GM18909 (cell line): ENCODE measurements around the gene HSFX2.
"Not testable (repeated sequence)": the region's sequence is repeated elsewhere in the genome, so short reads cannot be mapped to it uniquely, and the experiment has no call there.

Source experiments
- ATAC-seq: cut with Tn5 transposase; IDR thresholded peaks from one replicate; pipeline ENCODE4 v1.9.1; 2021; ENCODE audit warnings: mild to moderate bottlenecking; ENCODE audit not compliant: unreplicated experiment, poor library complexity

Gene HSFX2, protein sequence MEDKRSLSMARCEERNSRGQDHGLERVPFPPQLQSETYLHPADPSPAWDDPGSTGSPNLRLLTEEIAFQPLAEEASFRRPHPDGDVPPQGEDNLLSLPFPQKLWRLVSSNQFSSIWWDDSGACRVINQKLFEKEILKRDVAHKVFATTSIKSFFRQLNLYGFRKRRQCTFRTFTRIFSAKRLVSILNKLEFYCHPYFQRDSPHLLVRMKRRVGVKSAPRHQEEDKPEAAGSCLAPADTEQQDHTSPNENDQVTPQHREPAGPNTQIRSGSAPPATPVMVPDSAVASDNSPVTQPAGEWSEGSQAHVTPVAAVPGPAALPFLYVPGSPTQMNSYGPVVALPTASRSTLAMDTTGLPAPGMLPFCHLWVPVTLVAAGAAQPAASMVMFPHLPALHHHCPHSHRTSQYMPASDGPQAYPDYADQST

GRCh38 chrX:149595214-149595613 lies at the start of gene HSFX2:
Gene HSFX2 (minus strand): TSS chrX:149595314. CDS start chrX:149594700, 614 bp downstream.
- ATAC-seq = not testable (repeated sequence)

DNA sequence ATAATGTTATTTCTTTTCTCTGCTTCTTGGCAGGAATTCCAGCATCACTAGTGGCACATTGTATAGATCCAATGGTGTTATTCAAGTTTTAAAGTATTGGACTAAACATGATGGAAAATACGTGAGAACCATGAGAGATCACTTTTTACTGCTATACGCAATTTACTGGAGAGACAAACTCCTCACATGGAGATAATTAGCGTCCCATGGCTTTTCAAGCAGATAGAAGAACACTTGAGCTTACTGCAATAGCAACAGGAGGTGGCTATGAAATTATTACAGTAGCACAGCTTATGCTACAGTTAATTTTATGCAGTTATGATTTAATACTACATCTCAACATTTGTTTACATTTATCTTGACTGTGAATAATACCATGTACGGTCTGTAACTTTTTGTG lies 48.4 kb upstream of the HSFX2 start:
- ATAC-seq = no peak

GRCh38 chrX:149641835-149642234 lies 46.7 kb upstream of the HSFX2 start:
- ATAC-seq = no peak

- ATAC-seq = no peak
Observed at GRCh38 chrX:149641432-149641831, 46.3 kb upstream of the HSFX2 start.

- ATAC-seq = no peak
Observed at GRCh38 chrX:149639568-149639967, 44.5 kb upstream of the HSFX2 start.

DNA sequence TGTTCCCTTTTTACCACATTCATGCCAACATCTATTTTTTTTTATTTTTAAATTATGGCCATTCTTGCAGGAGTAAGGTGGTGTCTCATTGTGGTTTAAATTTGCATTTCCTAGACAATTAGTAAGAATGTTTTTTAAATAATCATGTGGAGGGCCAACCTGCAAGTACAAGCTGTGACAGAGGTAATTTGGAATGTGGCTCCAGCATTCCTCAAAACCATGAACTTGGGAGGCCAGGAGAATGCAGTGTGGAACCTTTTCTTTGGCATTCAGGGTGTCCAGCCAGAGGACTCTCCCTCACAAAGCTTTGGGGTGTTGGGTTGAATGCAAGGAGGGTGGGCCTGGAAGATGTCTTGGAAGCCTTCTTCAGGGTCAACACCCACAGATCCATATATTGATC lies 43.7 kb upstream of the HSFX2 start:
- no peak for ATAC-seq

GRCh38 chrX:149633511-149633910 lies 38.4 kb upstream of the HSFX2 start:
- no peak for ATAC-seq

- ATAC-seq = peak; percentile 88
Observed at GRCh38 chrX:149631234-149632165, 36.4 kb upstream of the HSFX2 start, which contains the start of gene TMEM185A. Gene TMEM185A (minus strand): TSS chrX:149631792. CDS start chrX:149631580, 212 bp downstream.

DNA sequence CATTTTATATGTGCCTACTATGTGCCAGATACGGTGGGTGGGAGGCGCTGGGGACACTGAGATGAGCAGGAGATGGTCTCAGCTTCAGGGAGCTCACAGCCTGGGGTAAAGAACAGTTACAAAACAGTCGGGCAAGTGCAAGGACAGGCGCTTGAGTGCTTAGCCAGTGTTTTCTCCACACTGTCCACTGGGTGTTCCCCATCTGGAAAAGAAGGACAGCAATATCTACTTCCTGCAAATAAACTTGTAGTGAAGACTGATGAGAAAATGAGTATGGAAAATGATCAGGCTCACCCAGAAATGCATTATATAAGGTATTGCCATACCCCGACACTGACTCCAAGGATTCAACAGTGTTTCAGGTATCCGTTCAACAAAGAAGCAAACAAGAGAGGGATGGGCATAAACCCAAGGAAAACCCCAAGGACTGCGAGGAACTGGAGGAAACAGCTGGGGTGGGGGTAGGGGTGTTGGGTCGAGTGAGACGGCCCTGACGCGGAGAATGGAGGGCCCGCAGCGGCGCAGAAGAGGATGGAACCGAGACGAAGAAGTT lies 35.6 kb upstream of the HSFX2 start:
- no peak for ATAC-seq

DNA sequence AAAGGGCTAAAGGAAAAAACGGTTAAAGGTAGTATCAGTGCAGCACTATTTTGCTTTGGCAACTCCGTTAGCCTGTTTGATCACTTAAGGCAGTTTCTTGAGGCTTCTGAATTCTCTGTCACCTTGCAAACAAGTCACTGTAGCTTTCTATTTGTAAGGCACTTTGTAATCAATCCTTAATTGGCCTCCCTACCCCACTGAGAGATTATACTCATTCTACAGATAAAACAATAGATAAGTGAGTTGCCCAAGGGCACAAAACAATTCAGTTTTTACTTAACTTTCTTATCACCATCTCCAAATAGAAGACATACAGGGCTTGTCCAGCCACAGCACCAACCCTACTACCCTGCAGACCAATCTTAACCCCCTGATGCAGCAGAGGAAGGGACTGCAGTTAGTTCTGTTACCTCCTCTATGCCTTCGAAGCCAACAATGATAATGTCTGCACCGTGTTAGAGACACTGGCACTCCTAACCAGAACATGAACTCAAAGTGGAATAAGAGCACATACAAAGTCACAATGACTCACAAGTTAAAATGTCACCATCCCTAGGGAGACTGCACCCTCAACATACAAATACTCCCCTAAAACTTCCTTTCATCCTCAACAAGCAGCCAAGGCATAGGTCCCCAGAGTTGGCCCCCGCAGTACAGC lies 34.7 kb upstream of the HSFX2 start:
- ATAC-seq = no peak

DNA sequence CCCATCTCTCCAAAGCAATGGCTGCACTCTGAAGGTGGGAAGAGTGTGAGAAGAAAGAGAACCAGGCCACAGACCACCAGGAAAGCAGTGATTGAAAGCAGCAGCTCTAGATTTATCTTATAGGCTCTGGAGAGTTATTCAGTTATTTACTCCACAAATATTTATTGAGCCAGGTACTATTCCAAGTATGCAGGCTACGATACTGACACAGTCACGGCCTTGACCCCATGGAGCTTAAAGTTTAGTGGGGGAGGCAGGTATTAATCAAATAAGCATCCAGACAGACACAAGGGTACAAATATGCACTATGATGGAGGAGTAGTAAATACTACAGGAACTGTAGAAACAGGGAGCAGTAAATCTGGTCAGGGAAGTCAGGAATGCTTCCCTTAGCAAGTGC lies 33.7 kb upstream of the HSFX2 start:
- ATAC-seq = no peak

DNA sequence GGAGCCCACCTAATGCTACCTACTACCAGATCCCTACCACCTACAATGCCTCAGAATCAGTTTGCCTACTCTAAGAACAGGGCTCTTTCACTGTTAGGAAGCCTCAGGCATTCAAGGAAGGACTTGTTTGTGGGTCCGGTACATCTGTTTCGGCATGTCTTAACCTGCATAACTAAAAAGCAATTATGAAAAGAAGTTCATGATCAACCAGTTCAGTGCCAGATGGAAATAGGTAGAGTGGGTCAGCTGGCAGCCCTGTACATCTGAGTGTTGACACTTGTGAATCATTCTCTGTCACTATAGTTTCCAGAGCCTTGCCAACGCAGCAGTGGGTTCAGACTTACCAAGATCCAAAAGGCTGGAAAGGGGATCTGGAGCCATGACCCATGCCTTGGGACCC lies 33.2 kb upstream of the HSFX2 start:
- ATAC-seq = no peak

DNA sequence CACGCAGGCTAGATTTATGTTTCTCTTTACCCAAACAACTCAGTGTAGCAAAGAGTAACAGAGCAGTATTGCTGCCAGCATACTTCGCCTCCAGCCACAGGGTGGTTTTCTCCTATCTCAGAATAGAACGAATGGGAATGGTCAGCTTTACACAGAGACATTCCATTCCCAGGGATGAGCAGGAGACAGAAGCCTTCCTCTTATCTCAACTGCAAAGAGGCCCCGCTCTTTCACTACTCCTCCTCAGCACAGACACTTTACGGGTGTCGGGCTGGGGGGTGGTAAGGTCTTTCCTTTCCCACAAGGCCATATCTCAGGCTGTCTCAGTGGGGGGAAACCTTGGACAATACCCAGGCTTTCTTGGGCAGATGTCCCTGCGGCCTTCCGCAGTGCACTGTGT lies 31.7 kb upstream of the HSFX2 start:
- ATAC-seq = not testable (repeated sequence)

DNA sequence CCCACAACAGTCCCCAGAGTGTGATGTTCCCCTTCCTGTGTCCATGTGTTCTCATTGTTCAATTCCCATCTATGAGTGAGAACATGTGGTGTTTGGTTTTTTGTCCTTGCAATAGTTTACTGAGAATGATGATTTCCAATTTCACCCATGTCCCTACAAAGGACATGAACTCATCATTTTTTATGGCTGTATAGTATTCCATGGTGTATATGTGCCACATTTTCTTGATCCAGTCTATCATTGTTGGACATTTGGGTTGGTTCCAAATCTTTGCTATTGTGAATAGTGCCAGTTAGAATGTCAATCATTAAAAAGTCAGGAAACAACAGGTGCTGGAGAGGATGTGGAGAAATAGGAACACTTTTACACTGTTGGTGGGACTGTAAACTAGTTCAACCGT lies 24.5 kb upstream of the HSFX2 start:
- not testable (repeated sequence) for ATAC-seq

GRCh38 chrX:149618871-149619270 lies 23.8 kb upstream of the HSFX2 start:
- no peak for ATAC-seq

DNA sequence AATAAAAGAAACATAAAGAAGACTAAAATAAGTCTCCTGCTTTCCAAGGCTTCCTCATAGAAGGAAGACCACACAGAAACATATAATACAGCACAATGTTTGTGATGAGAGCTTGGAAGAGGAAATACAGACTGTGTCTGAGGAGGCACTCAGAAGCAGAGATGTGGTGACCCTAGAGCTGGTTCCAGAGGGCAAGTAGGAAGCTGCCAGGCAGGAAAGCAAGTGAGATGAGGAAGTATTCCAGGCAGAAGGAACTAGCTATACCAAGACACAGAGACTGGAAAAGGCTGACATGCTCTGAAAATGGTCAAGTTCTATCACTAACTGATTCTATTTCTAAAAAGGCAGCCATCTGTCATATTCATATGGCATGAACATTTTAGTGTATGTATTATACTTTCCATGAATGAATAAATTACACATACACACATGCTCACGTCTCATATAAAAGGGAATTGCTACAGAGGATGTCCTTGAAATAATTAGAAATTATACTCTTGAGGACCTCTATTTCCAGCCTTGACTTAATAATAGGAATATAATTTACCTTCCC lies 16.6 kb upstream of the HSFX2 start:
- no peak for ATAC-seq

GRCh38 chrX:149610511-149610910 lies 15.4 kb upstream of the HSFX2 start:
- ATAC-seq = no peak

DNA sequence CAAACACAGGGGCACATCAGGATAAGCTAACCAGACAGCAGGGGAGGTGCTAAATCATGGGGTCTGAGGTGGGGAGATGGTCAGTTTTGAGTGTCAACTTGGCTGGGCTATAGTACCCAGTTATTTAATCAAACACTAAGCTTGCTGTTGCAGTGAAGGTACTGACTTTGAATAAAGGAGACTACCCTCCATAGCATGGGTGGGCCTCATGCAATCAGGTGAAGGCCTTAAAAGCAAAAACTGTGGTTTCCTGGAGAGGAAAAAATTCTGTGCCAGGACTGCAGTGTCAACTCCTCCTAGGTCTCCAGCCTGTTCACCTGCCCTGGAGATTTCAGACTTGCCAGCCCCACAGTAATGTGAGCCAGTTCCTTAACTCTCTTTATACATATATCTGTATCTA lies 12.6 kb upstream of the HSFX2 start:
- no peak for ATAC-seq

DNA sequence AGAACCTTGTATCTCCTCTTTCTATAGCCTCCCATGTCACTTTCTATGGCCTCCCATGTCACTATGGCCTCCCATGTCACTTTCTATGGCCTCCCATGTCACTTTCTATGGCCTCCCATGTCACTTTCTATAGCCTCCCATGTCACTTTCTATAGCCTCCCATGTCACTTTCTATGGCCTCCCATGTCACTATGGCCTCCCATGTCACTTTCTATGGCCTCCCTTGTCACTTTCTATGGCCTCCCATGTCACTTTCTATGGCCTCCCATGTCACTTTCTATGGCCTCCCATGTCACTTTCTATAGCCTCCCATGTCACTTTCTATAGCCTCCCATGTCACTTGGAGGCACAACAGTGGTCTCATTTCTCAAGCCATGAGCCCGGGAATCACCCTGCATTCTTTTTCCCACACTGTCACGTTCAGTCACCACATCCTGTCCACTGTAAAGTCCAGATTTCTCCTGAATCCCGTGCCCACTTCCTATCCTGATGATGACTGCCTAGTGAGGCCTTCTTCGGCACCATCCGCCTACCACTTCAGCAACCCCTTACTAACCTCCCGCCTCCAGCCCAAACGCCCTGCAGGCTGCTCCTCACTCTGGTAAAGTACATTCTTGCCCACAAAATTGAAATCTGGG lies 10.3 kb upstream of the HSFX2 start:
- ATAC-seq = not testable (repeated sequence)

DNA sequence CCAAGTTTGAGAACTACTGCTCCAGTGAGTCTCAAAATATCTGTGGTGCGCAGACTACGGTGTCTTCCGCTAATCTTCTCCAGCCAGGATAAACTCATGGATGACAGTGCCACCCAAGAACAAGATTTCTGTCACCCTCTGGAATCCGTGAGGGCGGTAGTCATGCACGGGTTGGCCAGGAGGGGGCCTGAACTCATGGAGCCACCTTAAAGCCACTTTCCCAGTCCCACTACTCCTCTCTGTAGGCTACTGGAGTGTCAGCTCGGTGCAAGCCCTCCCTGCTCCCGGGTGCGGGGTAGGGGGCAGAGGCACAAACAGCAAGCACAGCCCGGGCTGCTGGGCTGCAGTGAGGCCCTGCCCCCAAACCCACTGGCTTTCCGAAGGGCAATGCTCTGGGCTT lies 3.5 kb upstream of the HSFX2 start:
- not testable (repeated sequence) for ATAC-seq
